GM23248 (cell line): ENCODE measurements around the gene DUSP15. TPM values are rescaled to one million over a fixed set of nuclear protein-coding genes. Genes with fewer than 3 reads are reported as not detected.

Experiments
- DNase-seq: peaks from one replicate; pipeline ENCODE4 v3.0.0-alpha.2; 2015
- H2AFZ ChIP-seq: fragments of 200-600 bp; sonication (generic); 2 replicates; pipeline ENCODE4 v1.6.1; 2016; ENCODE audit warnings: antibody characterized with exemption
- H3F3A ChIP-seq: fragments of 200-600 bp; sonication (generic); 2 replicates; pipeline ENCODE4 v1.6.1; 2016; ENCODE audit warnings: mild to moderate bottlenecking, antibody characterized with exemption, mixed run types; ENCODE audit not compliant: insufficient read depth
- H3K27ac ChIP-seq: fragments of 200-600 bp; sonication (generic); 2 replicates; pipeline ENCODE4 v1.5.1; 2016; ENCODE audit warnings: mild to moderate bottlenecking
- H3K27me3 ChIP-seq: fragments of 200-600 bp; sonication (generic); replicated peaks from 2 replicates; pipeline ENCODE4 v1.6.1; 2016; ENCODE audit warnings: mild to moderate bottlenecking; ENCODE audit not compliant: insufficient read depth
- H3K36me3 ChIP-seq: fragments of 200-600 bp; sonication (generic); 2 replicates; pipeline ENCODE4 v1.6.1; 2016; ENCODE audit warnings: low read depth, mild to moderate bottlenecking
- H3K4me1 ChIP-seq: fragments of 200-600 bp; sonication (generic); 2 replicates; pipeline ENCODE4 v1.6.1; 2016; ENCODE audit warnings: mild to moderate bottlenecking; ENCODE audit not compliant: insufficient read depth
- H3K4me2 ChIP-seq: fragments of 200-600 bp; sonication (generic); one replicate; pipeline ENCODE4 v1.6.1; 2016; ENCODE audit warnings: mild to moderate bottlenecking; ENCODE audit not compliant: unreplicated experiment
- H3K4me3 ChIP-seq: fragments of 200-600 bp; sonication (generic); 2 replicates; pipeline ENCODE4 v1.5.1; 2016; ENCODE audit warnings: mild to moderate bottlenecking
- H3K79me2 ChIP-seq: fragments of 200-600 bp; sonication (generic); 2 replicates; pipeline ENCODE4 v1.6.1; 2016; ENCODE audit warnings: mild to moderate bottlenecking; ENCODE audit not compliant: insufficient read depth
- H3K9ac ChIP-seq: fragments of 200-600 bp; sonication (generic); 2 replicates; pipeline ENCODE4 v1.6.1; 2016; ENCODE audit warnings: mild to moderate bottlenecking
- H3K9me2 ChIP-seq: fragments of 200-600 bp; sonication (generic); 2 replicates; pipeline ENCODE4 v1.6.1; 2016; ENCODE audit warnings: mixed run types, mild to moderate bottlenecking, moderate library complexity; ENCODE audit not compliant: insufficient read depth
- H3K9me3 ChIP-seq: fragments of 200-600 bp; sonication (generic); one replicate; pipeline ENCODE4 v1.6.1; 2017; ENCODE audit warnings: low read depth
- H4K20me1 ChIP-seq: fragments of 200-600 bp; sonication (generic); 2 replicates; pipeline ENCODE4 v1.6.0; 2016; ENCODE audit not compliant: insufficient read depth
- EZH2 ChIP-seq: fragments of 200-600 bp; sonication (generic); IDR thresholded peaks from 2 replicates; pipeline ENCODE4 v1.6.1; 2018; ENCODE audit warnings: antibody characterized with exemption, mild to moderate bottlenecking; ENCODE audit not compliant: insufficient read depth, poor library complexity, severe bottlenecking
- EZH2phosphoT487 ChIP-seq: fragments of 200-600 bp; sonication (generic); IDR thresholded peaks from 2 replicates; pipeline ENCODE4 v1.6.1; 2018; ENCODE audit warnings: antibody characterized with exemption, moderate library complexity, mild to moderate bottlenecking, low read depth; ENCODE audit not compliant: insufficient read depth
- WGBS, 2 experiments: methylation state at CpG; one replicate each; pipeline ENCODE4 v1.1.6; 2015 to 2017; ENCODE audit warnings: low lambda C conversion rate in 2 of 2, low coverage in 1 of 2; ENCODE audit errors: missing lambda C conversion rate in 2 of 2; 5-methylcytosine and 5-hydroxymethylcytosine counted together
- in situ Hi-C: fragments of 300-500 bp; cut with MboI; formaldehyde crosslinking; loops from 2 replicates; pipeline ENCODE4 v1.15.0; 2020
- polyA plus RNA-seq: library from polyadenylated mRNA; unstranded; fragments of >200 nt; fragmentation: Nextera tagmentation; extraction: Ambion mirVana; gene quantifications from 2 replicates; pipeline ENCODE4 v1.2.1, GENCODE V29; 2016
- total RNA-seq: library from RNA; depleted of rRNA; stranded (reverse); fragments of >200 nt; shearing (Covaris generic); gene quantifications from 2 replicates; pipeline ENCODE4 v1.2.3, GENCODE V29; 2014

The DUSP15 gene
- total and polyA plus RNA-seq, 2 experiments from 2014 or later: not detected

GRCh38 chr20:31862157-31862470 is 8.2 kb downstream of the DUSP15 start:
- Histone ChIP-seq H3K9me3 (no peaks in the 10 kb centered on the region), H2AFZ (no peak overlapping the region), H3F3A (no peaks in the 10 kb centered on the region), H3K27ac (no peak overlapping the region), H3K4me1 (0 out of 2 replicates have a peak, but pooled peaks cover 3% of the 10 kb centered on the region), H3K4me3 (no peak overlapping the region), H3K9me2 (no peaks in the 10 kb centered on the region), H3K27me3 (peaks cover 59% of the 10 kb centered on the region), H3K4me2 (no peak overlapping the region), H3K36me3 (no peaks in the 10 kb centered on the region), H3K9ac (no peak overlapping the region), H4K20me1 (no peaks in the 10 kb centered on the region), H3K79me2 (no peaks in the 10 kb centered on the region)
- WGBS, 2 experiments: 66 to 67% methylated on average over 5 of the region's 5 CpGs
- in situ Hi-C loops: no loop called here
- no peak for DNase-seq
- no peak for TF ChIP-seq EZH2
- no peak for TF ChIP-seq EZH2phosphoT487

- DNase-seq: peak; percentile 71
- no peaks in the 10 kb centered on the region for H3F3A ChIP-seq
- no peak overlapping the region for H3K27ac ChIP-seq
- 16 to 22% methylated on average over 19 to 40 of the region's 60 CpGs for WGBS, 2 experiments
- H3K9me3 ChIP-seq: no peaks in the 10 kb centered on the region
- peak overlapping the region; percentile 33; the same call in 1 of the 2 replicates for H2AFZ ChIP-seq
- in situ Hi-C loops: no loop called here
- H3K79me2 ChIP-seq: no peaks in the 10 kb centered on the region
- no peak overlapping the region for H3K9ac ChIP-seq
- H4K20me1 ChIP-seq: no peaks in the 10 kb centered on the region
- TF ChIP-seq EZH2phosphoT487 (no peak), EZH2 (no peak)
- H3K9me2 ChIP-seq: no peaks in the 10 kb centered on the region
- H3K36me3 ChIP-seq: no peaks in the 10 kb centered on the region
- peak overlapping the region; percentile 41 for H3K4me2 ChIP-seq
- H3K4me1 ChIP-seq: 0 out of 2 replicates have a peak, but pooled peaks cover 3% of the 10 kb centered on the region
- H3K4me3 ChIP-seq: peak overlapping the region; percentile 51
- H3K27me3 ChIP-seq: peaks cover 58% of the 10 kb centered on the region
Measured at GRCh38 chr20:31861385-31862156, 8.8 kb downstream of the DUSP15 start.

DNA sequence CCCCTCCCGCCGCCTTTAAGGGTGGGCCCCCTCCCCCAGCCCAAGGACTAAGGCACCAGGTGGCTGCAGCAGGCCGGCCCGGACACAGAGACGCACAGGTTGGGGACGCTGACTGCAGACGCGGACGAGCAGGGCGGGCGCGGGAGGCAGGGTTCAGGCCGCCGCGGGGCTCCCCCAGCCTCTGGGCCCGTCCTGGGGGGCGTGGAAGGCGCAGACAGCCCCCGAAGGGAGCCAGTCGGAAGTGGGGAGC is 9.3 kb downstream of the DUSP15 start:
- WGBS, 2 experiments: 1 to 2% methylated on average over 18 to 20 of the region's 20 CpGs
- no peaks in the 10 kb centered on the region for H3K36me3 ChIP-seq
- H3K27ac ChIP-seq: no peak overlapping the region
- H3K9me3 ChIP-seq: no peaks in the 10 kb centered on the region
- no peak for DNase-seq
- TF ChIP-seq EZH2phosphoT487: no peak
- TF ChIP-seq EZH2: peak; percentile 66
- H2AFZ ChIP-seq: peak overlapping the region; percentile 33; the same call in 1 of the 2 replicates
- peak overlapping the region; percentile 51 for H3K4me3 ChIP-seq
- H3F3A ChIP-seq: no peaks in the 10 kb centered on the region
- H3K4me1 ChIP-seq: 0 out of 2 replicates have a peak, but pooled peaks cover 3% of the 10 kb centered on the region
- H3K79me2 ChIP-seq: no peaks in the 10 kb centered on the region
- H3K27me3 ChIP-seq: peaks cover 59% of the 10 kb centered on the region
- peak overlapping the region; percentile 41 for H3K4me2 ChIP-seq
- no peaks in the 10 kb centered on the region for H3K9me2 ChIP-seq
- in situ Hi-C loops: no loop called here
- H4K20me1 ChIP-seq: no peaks in the 10 kb centered on the region
- H3K9ac ChIP-seq: no peak overlapping the region

DNA sequence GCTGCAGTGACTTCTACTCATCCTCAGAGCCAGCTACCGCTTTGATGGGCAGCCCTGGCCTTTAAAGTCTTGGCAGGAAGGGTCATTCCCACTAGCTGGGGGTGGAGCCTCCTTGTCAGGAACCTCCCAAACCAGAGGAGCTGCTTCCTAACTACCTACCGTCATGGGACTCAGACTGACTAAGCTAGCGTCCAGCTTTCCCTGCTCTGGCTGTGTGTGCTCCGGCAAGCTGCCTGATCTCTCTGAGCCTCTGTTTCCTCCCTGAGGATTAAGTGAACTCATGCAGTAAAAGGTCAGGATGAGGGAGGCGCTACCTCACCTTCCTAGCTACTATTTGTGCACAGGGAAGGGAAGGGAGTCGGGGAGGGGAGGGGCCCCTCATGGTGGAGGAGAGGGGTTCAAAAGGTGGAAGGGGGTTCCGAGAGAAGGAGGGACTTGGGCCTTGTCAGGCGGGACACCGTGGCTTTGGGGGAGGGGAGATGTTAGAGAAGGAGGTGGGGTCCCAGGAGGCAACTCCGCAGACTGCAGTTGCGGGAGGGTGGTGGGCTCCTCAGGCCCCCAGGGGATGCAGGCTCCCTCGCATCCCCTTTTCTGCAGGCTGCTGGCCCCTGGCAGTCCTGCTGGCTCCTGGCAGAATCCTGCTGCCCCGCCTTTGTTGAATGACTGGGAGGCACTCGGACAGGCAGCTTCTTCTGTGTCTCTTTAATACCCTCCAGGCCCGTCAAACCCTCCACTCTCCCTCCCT is 9.8 kb downstream of the DUSP15 start:
- Histone ChIP-seq H3K4me2 (peak overlapping the region; percentile 41), H3F3A (no peaks in the 10 kb centered on the region), H3K4me1 (0 out of 2 replicates have a peak, but pooled peaks cover 3% of the 10 kb centered on the region), H2AFZ (peak overlapping the region; percentile 33; the same call in 1 of the 2 replicates), H3K9ac (no peak overlapping the region), H3K4me3 (peak overlapping the region; percentile 51; the same call in 1 of the 2 replicates), H3K27ac (no peak overlapping the region), H3K27me3 (peaks cover 64% of the 10 kb centered on the region), H3K9me2 (no peaks in the 10 kb centered on the region), H3K36me3 (no peaks in the 10 kb centered on the region), H3K79me2 (no peaks in the 10 kb centered on the region), H3K9me3 (no peaks in the 10 kb centered on the region), H4K20me1 (no peaks in the 10 kb centered on the region)
- TF ChIP-seq EZH2: peak; percentile 80
- TF ChIP-seq EZH2phosphoT487: no peak
- 2 to 3% methylated on average over 12 to 15 of the region's 15 CpGs for WGBS, 2 experiments
- peak; percentile 64 for DNase-seq
- in situ Hi-C loops: no loop called here
